ENCODE data around the gene RAB20. TPM values are rescaled to one million over a fixed set of nuclear protein-coding genes. Genes with fewer than 3 reads are reported as not detected.

RAB20 gene
- total and polyA plus RNA-seq, 4 donors: 9.8 to 36.9 (median 25.2) TPM

GRCh38 chr13:110574161-110574560, 12.6 kb upstream of the RAB20 start:
- H3K9ac ChIP-seq (ENCODE audit: low read depth in 1 of 2, low read length in 2 of 2): no peak overlapping the region
- peaks cover 0 to 3% (median 0%) of the 10 kb centered on the region in 4 donors for H3K27me3 ChIP-seq (ENCODE audit: control insufficient read depth in 4 of 4, insufficient read depth in 4 of 4, low read length in 3 of 4)
- no peak for TF ChIP-seq NR2F2 (IDR thresholded peaks at IDR 0.05)
- TF ChIP-seq GABPA (IDR thresholded peaks at IDR 0.05 in 1 of 2, conservative IDR thresholded peaks at IDR 0.05 in 1 of 2): no peak
- TF ChIP-seq, protein P1, sequence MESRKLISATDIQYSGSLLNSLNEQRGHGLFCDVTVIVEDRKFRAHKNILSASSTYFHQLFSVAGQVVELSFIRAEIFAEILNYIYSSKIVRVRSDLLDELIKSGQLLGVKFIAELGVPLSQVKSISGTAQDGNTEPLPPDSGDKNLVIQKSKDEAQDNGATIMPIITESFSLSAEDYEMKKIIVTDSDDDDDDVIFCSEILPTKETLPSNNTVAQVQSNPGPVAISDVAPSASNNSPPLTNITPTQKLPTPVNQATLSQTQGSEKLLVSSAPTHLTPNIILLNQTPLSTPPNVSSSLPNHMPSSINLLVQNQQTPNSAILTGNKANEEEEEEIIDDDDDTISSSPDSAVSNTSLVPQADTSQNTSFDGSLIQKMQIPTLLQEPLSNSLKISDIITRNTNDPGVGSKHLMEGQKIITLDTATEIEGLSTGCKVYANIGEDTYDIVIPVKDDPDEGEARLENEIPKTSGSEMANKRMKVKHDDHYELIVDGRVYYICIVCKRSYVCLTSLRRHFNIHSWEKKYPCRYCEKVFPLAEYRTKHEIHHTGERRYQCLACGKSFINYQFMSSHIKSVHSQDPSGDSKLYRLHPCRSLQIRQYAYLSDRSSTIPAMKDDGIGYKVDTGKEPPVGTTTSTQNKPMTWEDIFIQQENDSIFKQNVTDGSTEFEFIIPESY (IDR thresholded peaks at IDR 0.05): no peak
- no peak for TF ChIP-seq JUND (IDR thresholded peaks at IDR 0.05)
- TF ChIP-seq, protein P2, sequence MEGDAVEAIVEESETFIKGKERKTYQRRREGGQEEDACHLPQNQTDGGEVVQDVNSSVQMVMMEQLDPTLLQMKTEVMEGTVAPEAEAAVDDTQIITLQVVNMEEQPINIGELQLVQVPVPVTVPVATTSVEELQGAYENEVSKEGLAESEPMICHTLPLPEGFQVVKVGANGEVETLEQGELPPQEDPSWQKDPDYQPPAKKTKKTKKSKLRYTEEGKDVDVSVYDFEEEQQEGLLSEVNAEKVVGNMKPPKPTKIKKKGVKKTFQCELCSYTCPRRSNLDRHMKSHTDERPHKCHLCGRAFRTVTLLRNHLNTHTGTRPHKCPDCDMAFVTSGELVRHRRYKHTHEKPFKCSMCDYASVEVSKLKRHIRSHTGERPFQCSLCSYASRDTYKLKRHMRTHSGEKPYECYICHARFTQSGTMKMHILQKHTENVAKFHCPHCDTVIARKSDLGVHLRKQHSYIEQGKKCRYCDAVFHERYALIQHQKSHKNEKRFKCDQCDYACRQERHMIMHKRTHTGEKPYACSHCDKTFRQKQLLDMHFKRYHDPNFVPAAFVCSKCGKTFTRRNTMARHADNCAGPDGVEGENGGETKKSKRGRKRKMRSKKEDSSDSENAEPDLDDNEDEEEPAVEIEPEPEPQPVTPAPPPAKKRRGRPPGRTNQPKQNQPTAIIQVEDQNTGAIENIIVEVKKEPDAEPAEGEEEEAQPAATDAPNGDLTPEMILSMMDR (IDR thresholded peaks at IDR 0.05; ENCODE audit: low read depth, low read length, missing input control): no peak
- no peak for TF ChIP-seq HNF4A (conservative IDR thresholded peaks at IDR 0.05)
- TF ChIP-seq FOXA2 (IDR thresholded peaks at IDR 0.05): no peak
- TF ChIP-seq, protein P3, sequence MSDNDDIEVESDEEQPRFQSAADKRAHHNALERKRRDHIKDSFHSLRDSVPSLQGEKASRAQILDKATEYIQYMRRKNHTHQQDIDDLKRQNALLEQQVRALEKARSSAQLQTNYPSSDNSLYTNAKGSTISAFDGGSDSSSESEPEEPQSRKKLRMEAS (IDR thresholded peaks at IDR 0.05): no peak
- H3K4me3 ChIP-seq (ENCODE audit: low read depth in 1 of 3, low read length in 3 of 3): no peak overlapping the region
- H3K9me3 ChIP-seq (ENCODE audit: control insufficient read depth in 4 of 4, low read length in 3 of 4): no peaks in the 10 kb centered on the region
- no peak overlapping the region for H3K27ac ChIP-seq (ENCODE audit: low read depth in 1 of 2, low read length in 2 of 2)
- H3K4me1 ChIP-seq (ENCODE audit: control insufficient read depth in 4 of 4, insufficient read depth in 4 of 4, low read length in 3 of 4): peaks cover 0 to 8% (median 0%) of the 10 kb centered on the region in 4 donors
- 63% methylated on average over 9 of the region's 9 CpGs for WGBS
- H3K36me3 ChIP-seq (ENCODE audit: control insufficient read depth in 4 of 4, insufficient read depth in 3 of 4, low read depth in 1 of 4, low read length in 3 of 4): no peaks in the 10 kb centered on the region
- no peak for DNase-seq (ENCODE audit: low spot score)

- H3K9ac ChIP-seq (ENCODE audit: low read depth in 1 of 2, low read length in 2 of 2): no peak overlapping the region
- TF ChIP-seq, protein P2 (IDR thresholded peaks at IDR 0.05; ENCODE audit: low read depth, low read length, missing input control): no peak
- TF ChIP-seq HNF4G (IDR thresholded peaks at IDR 0.05) (no peak), FOXA1 (IDR thresholded peaks at IDR 0.05) (no peak), SP1 (IDR thresholded peaks at IDR 0.05) (no peak), FOXA2 (IDR thresholded peaks at IDR 0.05) (no peak), EGR1 (IDR thresholded peaks at IDR 0.05; ENCODE audit: low read depth in 2 of 2) (no peak), REST (IDR thresholded peaks at IDR 0.05) (no peak), NR2F2 (IDR thresholded peaks at IDR 0.05) (no peak), YY1 (IDR thresholded peaks at IDR 0.05) (no peak), RAD21 (IDR thresholded peaks at IDR 0.05) (no peak), ATF3 (IDR thresholded peaks at IDR 0.05) (no peak), RXRA (IDR thresholded peaks at IDR 0.05) (no peak), TAF1 (conservative IDR thresholded peaks at IDR 0.05) (no peak), JUND (IDR thresholded peaks at IDR 0.05) (no peak), HNF4A (conservative IDR thresholded peaks at IDR 0.05) (no peak)
- TF ChIP-seq, protein P3 (IDR thresholded peaks at IDR 0.05): no peak
- TF ChIP-seq, protein P1 (IDR thresholded peaks at IDR 0.05): no peak
- no peak overlapping the region for H3K4me3 ChIP-seq (ENCODE audit: low read depth in 1 of 3, low read length in 3 of 3)
- peaks cover 0 to 8% (median 0%) of the 10 kb centered on the region in 4 donors for H3K4me1 ChIP-seq (ENCODE audit: control insufficient read depth in 4 of 4, insufficient read depth in 4 of 4, low read length in 3 of 4)
- DNase-seq (ENCODE audit: low spot score): no peak
- WGBS: 76% methylated on average over 2 of the region's 2 CpGs
- H3K9me3 ChIP-seq (ENCODE audit: control insufficient read depth in 4 of 4, low read length in 3 of 4): no peaks in the 10 kb centered on the region
- peaks cover 0 to 3% (median 0%) of the 10 kb centered on the region in 4 donors for H3K27me3 ChIP-seq (ENCODE audit: control insufficient read depth in 4 of 4, insufficient read depth in 4 of 4, low read length in 3 of 4)
- no peaks in the 10 kb centered on the region for H3K36me3 ChIP-seq (ENCODE audit: control insufficient read depth in 4 of 4, insufficient read depth in 3 of 4, low read depth in 1 of 4, low read length in 3 of 4)
- no peak overlapping the region for H3K27ac ChIP-seq (ENCODE audit: low read depth in 1 of 2, low read length in 2 of 2)
Observed at GRCh38 chr13:110572778-110573118, 11.2 kb upstream of the RAB20 start.

Data from liver (tissue), 9 donors.